DMS153 (cell line): ENCODE data around the gene CEND1.

ENCODE experiments used
- DNase-seq: peaks from one replicate; lab custom pipeline; 2025; lab: John Stamatoyannopoulos, UW

Gene CEND1

GRCh38 chr11:811446-812245 lies 21.8 kb upstream of the CEND1 start:
- DNase-seq = no peak

- no peak for DNase-seq
Measured at GRCh38 chr11:810040-810567, 20.2 kb upstream of the CEND1 start.

GRCh38 chr11:809287-810039 lies 19.6 kb upstream of the CEND1 start, which contains the start of gene RPLP2:
Gene RPLP2, plus strand, starts transcription at chr11:809967. Its CDS starts 268 bp downstream, at chr11:810235.
- DNase-seq = peak; percentile 94

- DNase-seq = no peak
Measured at GRCh38 chr11:808427-809286, 18.8 kb upstream of the CEND1 start.

GRCh38 chr11:804599-804964 lies 14.7 kb upstream of the CEND1 start:
- no peak for DNase-seq

GRCh38 chr11:803770-804598 lies 14.1 kb upstream of the CEND1 start:
- DNase-seq = peak; percentile 21

- DNase-seq = no peak
Measured at GRCh38 chr11:803467-803742, 13.5 kb upstream of the CEND1 start.

- no peak for DNase-seq
Measured at GRCh38 chr11:802693-803466, 13.0 kb upstream of the CEND1 start.

GRCh38 chr11:802018-802617 lies 12.2 kb upstream of the CEND1 start:
- DNase-seq = no peak

- DNase-seq = no peak
Measured at GRCh38 chr11:801097-801780, 11.3 kb upstream of the CEND1 start.

- DNase-seq = no peak
Measured at GRCh38 chr11:800473-800872, 10.6 kb upstream of the CEND1 start.

- DNase-seq = no peak
Measured at GRCh38 chr11:799641-800316, 9.9 kb upstream of the CEND1 start.

- peak; percentile 47 for DNase-seq
Measured at GRCh38 chr11:798093-798713, 8.3 kb upstream of the CEND1 start, which contains the start of gene SLC25A22. Gene SLC25A22, minus strand, starts transcription at chr11:798281. Its CDS starts 3,275 bp downstream, at chr11:795006.

GRCh38 chr11:797296-798092 lies 7.6 kb upstream of the CEND1 start:
- peak; percentile 28 for DNase-seq

- DNase-seq = no peak
Measured at GRCh38 chr11:796565-797295, 6.8 kb upstream of the CEND1 start.

- peak; percentile 49 for DNase-seq
Measured at GRCh38 chr11:795634-796564, 6.0 kb upstream of the CEND1 start.
